Muscle of leg (tissue), 16 donors: Measurements from ENCODE around the gene INPP5J. TPM values are rescaled to one million over a fixed set of nuclear protein-coding genes. Genes with fewer than 3 reads are reported as not detected.
"Not testable (repeated sequence)": the region's sequence is repeated elsewhere in the genome, so short reads cannot be mapped to it uniquely, and the experiment has no call there.

Experiments
- DNase-seq: peaks from one replicate; pipeline ENCODE4 v3.0.0; 2013
- H3K27ac ChIP-seq: one replicate; pipeline ENCODE4 v1.5.1; 2013; ENCODE audit warnings: mild to moderate bottlenecking, low read length, control low read depth
- H3K27me3 ChIP-seq: one replicate; pipeline ENCODE4 v1.6.1; 2013; ENCODE audit warnings: low read length; ENCODE audit not compliant: control insufficient read depth, insufficient read depth
- H3K36me3 ChIP-seq: one replicate; pipeline ENCODE4 v1.6.1; 2013; ENCODE audit warnings: low read length; ENCODE audit not compliant: control insufficient read depth, insufficient read depth
- H3K4me1 ChIP-seq: one replicate; pipeline ENCODE4 v1.6.1; 2013; ENCODE audit warnings: low read length; ENCODE audit not compliant: control insufficient read depth, insufficient read depth
- H3K4me3 ChIP-seq: one replicate; pipeline ENCODE4 v1.5.1; 2013; ENCODE audit warnings: low read length, control low read depth
- H3K9me3 ChIP-seq: replicated peaks from 2 replicates; pipeline ENCODE4 v1.6.1; 2013; ENCODE audit warnings: low read depth, low read length; ENCODE audit not compliant: control insufficient read depth
- WGBS: methylation state at CpG from one replicate; pipeline ENCODE4 v1.1.5; 2013; ENCODE audit warnings: missing lambda C conversion rate; ENCODE audit not compliant: insufficient coverage; 5-methylcytosine and 5-hydroxymethylcytosine counted together
- long read RNA-seq, 11 donors: transcript quantifications; one replicate each; lab custom pipeline, GENCODE V29; 2026
- polyA plus RNA-seq, 8 donors: library from polyadenylated mRNA; unstranded; fragments of 120-200 nt; gene quantifications; one replicate each; pipeline versions ENCODE4 v1.2.1 to v1.2.3, GENCODE V29; 2013; ENCODE audit warnings: inconsistent platforms in 1 of 8, low replicate concordance in 1 of 8; ENCODE audit not compliant: insufficient read length in 8 of 8, insufficient read depth in 1 of 8
- total RNA-seq: library from RNA; stranded (reverse); fragments of 120-200 nt; gene quantifications from one replicate; pipeline ENCODE4 v1.2.4, GENCODE V29; 2013

The INPP5J gene
- 0.35 TPM for total RNA-seq
- polyA plus RNA-seq: 1 to 10 TPM in 6 of 8 donors, under 1 TPM in 2; 0.49 to 1.7 (median 1.1) TPM
- long read RNA-seq, donor 1: 0 reads
- long read RNA-seq, donor 2: 0 reads
- long read RNA-seq, donor 3: 0 reads
- long read RNA-seq, donor 4: 0 reads
- long read RNA-seq, donor 5: 0 reads
- long read RNA-seq, donor 6: 0 reads
- long read RNA-seq, donor 7: 0 reads
- long read RNA-seq, donor 8: 0 reads
- long read RNA-seq, donor 9: 0 reads
- long read RNA-seq, donor 10: 0 reads
- long read RNA-seq, donor 11: 0 reads

- peak; percentile 63 for DNase-seq
- Histone ChIP-seq H3K27me3 (peaks cover 3% of the 10 kb centered on the region), H3K4me1 (peaks cover 31% of the 10 kb centered on the region), H3K27ac (no peak within 1 kb of the TSS), H3K4me3 (peak within 1 kb of the TSS; percentile 13), H3K36me3 (no peaks in the 10 kb centered on the region), H3K9me3 (no peaks in the 10 kb centered on the region)
- WGBS: 16% methylated on average over 9 of the region's 10 CpGs
These were observed at the start of gene INPP5J for GRCh38 chr22:31122532-31123291. Gene INPP5J, plus strand, starts transcription at chr22:31122966. Its CDS starts 49 bp downstream, at chr22:31123015.

- not testable (repeated sequence) for H3K4me3 ChIP-seq, H3K9me3 ChIP-seq, DNase-seq, H3K27me3 ChIP-seq, H3K36me3 ChIP-seq
- H3K4me1 ChIP-seq: peaks cover 15% of the 10 kb centered on the region
- peak overlapping the region; percentile 13 for H3K27ac ChIP-seq
- 75% methylated on average over 7 of the region's 9 CpGs for WGBS
These were observed 49.6 kb upstream of the INPP5J start for GRCh38 chr22:31073125-31073524.

DNA sequence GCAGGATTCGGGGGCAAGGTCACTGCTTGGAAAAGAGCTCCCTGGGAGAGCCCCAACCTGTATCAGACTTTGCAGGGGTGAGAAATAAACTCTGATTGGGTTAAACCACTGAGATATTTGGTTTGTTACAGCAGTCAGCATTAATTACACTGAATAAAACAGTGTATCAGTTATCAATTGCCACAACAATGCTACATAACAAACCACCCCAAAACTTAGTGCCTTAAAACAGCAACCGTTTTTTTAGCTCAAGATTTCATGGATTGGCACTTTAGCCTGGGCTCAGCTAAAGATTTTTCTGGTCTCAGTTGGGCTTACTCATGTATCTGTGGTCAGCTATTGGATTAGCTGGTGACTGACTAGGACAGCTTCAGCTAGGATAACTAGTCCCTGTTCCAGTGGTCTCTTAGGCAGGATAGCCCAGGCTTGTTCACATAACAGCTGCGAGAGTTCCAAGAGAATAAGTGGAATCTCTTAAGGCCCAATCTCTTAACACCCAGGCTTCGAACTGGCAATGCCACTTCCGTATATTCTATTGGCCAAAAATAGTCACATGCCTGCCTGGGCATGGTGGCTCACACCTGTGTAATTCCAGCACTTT is 49.1 kb upstream of the INPP5J start:
- Histone ChIP-seq H3K27ac (peak overlapping the region; percentile 13), H3K4me1 (peaks cover 15% of the 10 kb centered on the region)
- not testable (repeated sequence) for H3K36me3 ChIP-seq, H3K27me3 ChIP-seq, H3K9me3 ChIP-seq, DNase-seq, H3K4me3 ChIP-seq
- WGBS: 60% methylated on average over 1 of the region's 5 CpGs

- Histone ChIP-seq H3K9me3 (no peaks in the 10 kb centered on the region), H3K4me3 (no peak overlapping the region), H3K36me3 (no peaks in the 10 kb centered on the region), H3K27me3 (no peaks in the 10 kb centered on the region), H3K27ac (peak overlapping the region; percentile 87), H3K4me1 (peaks cover 27% of the 10 kb centered on the region)
- peak; percentile 99 for DNase-seq
- 14% methylated on average over 9 of the region's 15 CpGs for WGBS
These were observed 46.8 kb upstream of the INPP5J start for GRCh38 chr22:31075961-31076360.

- H3K27ac ChIP-seq: no peak overlapping the region
- peaks cover 2% of the 10 kb centered on the region for H3K36me3 ChIP-seq
- H3K9me3 ChIP-seq: no peaks in the 10 kb centered on the region
- WGBS: 100% methylated on average over 3 of the region's 6 CpGs
- peaks cover 42% of the 10 kb centered on the region for H3K4me1 ChIP-seq
- DNase-seq: no peak
- H3K4me3 ChIP-seq: no peak overlapping the region
- no peaks in the 10 kb centered on the region for H3K27me3 ChIP-seq
These were observed 45.1 kb upstream of the INPP5J start for GRCh38 chr22:31077681-31078080.

DNA sequence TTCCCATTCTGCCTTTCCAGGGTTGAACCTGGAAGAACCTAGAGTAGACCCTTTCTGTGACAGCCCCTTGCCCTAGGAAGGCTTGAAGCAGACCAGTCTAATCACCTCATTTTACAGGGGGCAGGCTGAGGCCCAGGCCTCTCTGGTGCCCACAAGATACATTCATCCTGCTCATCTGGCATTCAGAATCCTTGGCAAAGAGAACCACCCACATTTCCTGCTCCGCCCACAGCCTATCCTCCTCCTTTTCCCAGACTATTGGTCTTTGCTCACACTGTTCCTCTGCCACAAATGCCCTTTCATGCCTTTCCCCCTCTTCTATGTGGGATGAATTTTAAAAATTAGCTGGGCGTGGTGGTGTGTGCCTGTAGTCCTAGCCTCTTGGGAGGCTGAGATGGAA is 44.4 kb upstream of the INPP5J start:
- not testable (repeated sequence) for H3K27ac ChIP-seq, H3K36me3 ChIP-seq, H3K27me3 ChIP-seq, H3K9me3 ChIP-seq, H3K4me3 ChIP-seq
- peaks cover 49% of the 10 kb centered on the region for H3K4me1 ChIP-seq
- WGBS: 40% methylated on average over 1 of the region's 2 CpGs
- DNase-seq: peak; percentile 27

GRCh38 chr22:31079095-31079642 is 43.6 kb upstream of the INPP5J start:
- Histone ChIP-seq H3K27me3 (no peaks in the 10 kb centered on the region), H3K27ac (no peak overlapping the region), H3K4me1 (peaks cover 57% of the 10 kb centered on the region), H3K9me3 (no peaks in the 10 kb centered on the region), H3K4me3 (no peak overlapping the region), H3K36me3 (peaks cover 12% of the 10 kb centered on the region)
- 67% methylated on average over 6 of the region's 12 CpGs for WGBS
- peak; percentile 27 for DNase-seq

DNA sequence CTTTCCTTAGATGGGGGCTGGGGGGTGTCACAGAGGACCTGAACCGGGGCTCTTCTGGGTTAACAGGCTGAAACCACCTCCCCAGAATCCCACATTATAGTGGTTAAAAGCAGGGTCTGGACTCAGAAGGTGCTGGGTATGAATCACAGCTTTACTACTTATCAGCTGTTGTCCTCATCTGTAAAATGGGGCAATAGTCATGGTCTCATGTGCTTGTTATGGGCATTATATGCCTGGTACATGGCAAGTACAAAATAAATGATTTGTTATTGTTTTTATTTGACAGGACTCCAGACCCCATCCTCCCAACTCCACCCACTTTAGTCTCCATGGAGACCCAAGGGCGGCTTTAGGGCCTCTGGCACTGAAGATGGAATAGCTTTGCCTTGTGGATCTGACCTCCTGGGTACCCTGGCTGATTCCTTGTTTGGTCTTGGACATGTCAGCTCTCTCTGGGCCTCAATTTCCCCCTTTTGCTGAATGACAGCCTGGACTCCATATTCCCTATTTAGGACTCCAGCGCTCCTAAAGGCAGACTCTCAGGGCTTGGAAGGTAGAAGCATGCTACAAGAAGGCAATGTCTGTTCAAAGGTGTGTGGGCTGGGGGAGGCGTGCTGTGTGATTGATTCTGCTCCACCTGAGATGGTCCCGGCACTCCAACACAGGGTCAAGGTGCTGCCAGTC is 42.5 kb upstream of the INPP5J start:
- H3K36me3 ChIP-seq: peaks cover 12% of the 10 kb centered on the region
- peak overlapping the region; percentile 94 for H3K27ac ChIP-seq
- 14% methylated on average over 2 of the region's 5 CpGs for WGBS
- H3K4me1 ChIP-seq: peaks cover 60% of the 10 kb centered on the region
- DNase-seq: no peak
- H3K9me3 ChIP-seq: no peaks in the 10 kb centered on the region
- H3K4me3 ChIP-seq: peak overlapping the region; percentile 80
- no peaks in the 10 kb centered on the region for H3K27me3 ChIP-seq

GRCh38 chr22:31080848-31081649 is 41.7 kb upstream of the INPP5J start, which contains the start of gene SMTN:
Gene SMTN, plus strand, starts transcription at chr22:31081318. Its CDS starts 1,941 bp downstream, at chr22:31083259.
- no peaks in the 10 kb centered on the region for H3K9me3 ChIP-seq
- H3K4me1 ChIP-seq: peaks cover 60% of the 10 kb centered on the region
- WGBS: under 1% methylated on average over 53 of the region's 63 CpGs
- no peaks in the 10 kb centered on the region for H3K27me3 ChIP-seq
- H3K36me3 ChIP-seq: peaks cover 18% of the 10 kb centered on the region
- peak within 1 kb of the TSS; percentile 94 for H3K27ac ChIP-seq
- DNase-seq: peak; percentile 97
- peak within 1 kb of the TSS; percentile 80 for H3K4me3 ChIP-seq
